Measurements from ENCODE around the gene OR6C76. TPM values are rescaled to one million over a fixed set of nuclear protein-coding genes. Genes with fewer than 3 reads are reported as not detected.

OR6C76 gene
- total RNA-seq: not detected in 2 replicates

DNA sequence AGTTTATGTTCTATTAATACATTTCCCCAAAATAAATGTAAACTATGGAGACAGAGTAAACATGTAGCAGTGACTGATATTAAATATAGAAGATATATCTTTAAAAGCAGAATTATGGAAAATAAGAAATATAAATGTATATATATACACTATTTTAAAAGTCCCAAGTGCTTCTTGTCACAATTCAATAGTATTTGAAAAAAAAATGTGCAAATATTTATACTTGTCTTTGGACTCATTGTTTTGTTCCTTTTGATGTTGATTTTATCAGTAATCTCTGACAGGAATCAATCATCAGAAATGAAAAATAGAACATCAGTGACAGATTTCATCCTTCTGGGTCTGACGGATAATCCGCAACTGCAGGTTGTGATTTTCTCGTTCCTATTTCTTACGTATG lies at the start of gene OR6C76:
OR6C76 (plus strand) TSS at position 301 of the 400 bp plus-strand sequence; CDS start at position 301, 0 bp downstream.
- no peak for DNase-seq
- no peak within 1 kb of the TSS for H3K27ac Mint-ChIP-seq
- no peaks in the 10 kb centered on the region for H3K36me3 Mint-ChIP-seq (ENCODE audit: low read depth)
- H3K4me1 Mint-ChIP-seq: no peaks in the 10 kb centered on the region
- intact Hi-C loops (cut with micrococcal nuclease): no loop called here
- ChIA-PET POLR2A (no interaction called here), CTCF (no interaction called here)
- peaks cover 8% of the 10 kb centered on the region for H3K27me3 Mint-ChIP-seq
- ATAC-seq (ENCODE audit: low read depth): no peak
- H3K9me3 Mint-ChIP-seq: no peaks in the 10 kb centered on the region
- no peak within 1 kb of the TSS for H3K4me3 Mint-ChIP-seq
- no peak for TF ChIP-seq CTCF (IDR thresholded peaks at IDR 0.05)

DNA sequence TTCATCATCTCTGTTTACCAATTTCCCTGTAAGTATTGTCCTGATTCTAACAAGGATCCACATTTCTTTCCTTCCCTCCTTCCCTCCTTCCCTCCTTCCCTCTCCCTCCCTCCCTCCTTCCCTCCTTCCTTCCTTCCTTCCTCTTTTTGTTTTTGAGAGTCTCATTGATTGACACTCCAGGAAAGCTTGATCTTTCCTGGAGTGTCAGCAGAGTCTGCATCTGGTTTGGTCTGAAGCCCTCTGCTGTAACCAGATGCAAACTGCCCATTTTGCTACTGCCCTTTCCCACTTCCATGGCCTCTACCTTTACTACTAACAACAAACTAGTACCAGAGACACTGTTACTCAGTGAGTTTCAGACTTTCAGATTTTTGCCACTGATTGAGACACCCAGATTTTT lies 40.2 kb upstream of the OR6C76 start:
- POLR2A ChIA-PET: no interaction called here
- no peak for ATAC-seq (ENCODE audit: low read depth)

DNA sequence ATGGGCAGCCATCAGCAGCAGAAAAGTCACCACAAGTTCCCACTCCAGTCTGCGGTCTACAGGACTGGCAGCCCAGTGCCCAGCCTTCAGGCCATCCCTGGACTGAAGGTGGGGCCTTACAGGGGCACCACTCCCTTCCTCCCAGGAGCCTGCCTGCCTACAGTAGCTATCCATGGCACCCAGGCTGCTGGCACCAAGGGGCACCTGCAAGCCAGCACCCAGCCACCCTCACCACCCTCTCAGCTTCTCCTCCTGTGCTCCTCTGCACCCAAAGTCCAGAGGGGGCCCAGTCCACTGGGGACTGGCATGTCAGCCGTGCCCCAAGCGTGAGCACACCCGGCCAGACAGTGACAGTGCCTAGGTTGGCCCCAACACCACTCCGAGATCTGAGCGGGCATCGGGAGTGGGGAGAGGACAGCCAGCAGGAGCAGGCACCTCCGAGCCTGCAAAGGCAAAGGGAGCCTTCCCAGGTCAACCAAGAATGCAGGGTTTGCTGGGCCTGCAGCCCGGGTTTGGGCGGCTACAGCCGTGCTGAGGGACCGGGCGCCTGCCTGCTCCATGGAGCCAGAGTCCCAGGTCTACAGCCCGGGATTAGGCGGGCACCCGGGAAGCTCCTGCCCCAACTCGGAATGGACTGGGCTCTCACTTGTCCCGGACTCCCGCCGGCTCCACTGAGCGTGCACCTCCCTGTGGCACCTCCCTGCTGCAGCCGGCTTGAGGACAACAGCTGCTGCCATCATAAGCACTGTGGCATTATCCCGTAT lies 33.8 kb upstream of the OR6C76 start:
- no peak for TF ChIP-seq CTCF (IDR thresholded peaks at IDR 0.05)
- Mint-ChIP-seq H3K36me3 (ENCODE audit: low read depth) (no peaks in the 10 kb centered on the region), H3K4me3 (no peak overlapping the region), H3K27ac (no peak overlapping the region), H3K9me3 (no peaks in the 10 kb centered on the region), H3K27me3 (peaks cover 5% of the 10 kb centered on the region), H3K4me1 (no peaks in the 10 kb centered on the region)
- intact Hi-C loops (cut with micrococcal nuclease): no loop called here
- ChIA-PET CTCF (no interaction called here), POLR2A (no interaction called here)
- DNase-seq (no peak), ATAC-seq (ENCODE audit: low read depth) (no peak)

More for the DNA sequence above, 40.2 kb upstream of the OR6C76 start:
- H3K27me3 Mint-ChIP-seq: no peaks in the 10 kb centered on the region
- no peaks in the 10 kb centered on the region for H3K9me3 Mint-ChIP-seq
- TF ChIP-seq CTCF (IDR thresholded peaks at IDR 0.05): no peak
- DNase-seq: no peak
- H3K36me3 Mint-ChIP-seq (ENCODE audit: low read depth): no peaks in the 10 kb centered on the region
- intact Hi-C loops (cut with micrococcal nuclease): no loop called here
- H3K4me3 Mint-ChIP-seq: no peak overlapping the region
- no peak overlapping the region for H3K27ac Mint-ChIP-seq
- H3K4me1 Mint-ChIP-seq: no peaks in the 10 kb centered on the region
- CTCF ChIA-PET: no interaction called here

DNA sequence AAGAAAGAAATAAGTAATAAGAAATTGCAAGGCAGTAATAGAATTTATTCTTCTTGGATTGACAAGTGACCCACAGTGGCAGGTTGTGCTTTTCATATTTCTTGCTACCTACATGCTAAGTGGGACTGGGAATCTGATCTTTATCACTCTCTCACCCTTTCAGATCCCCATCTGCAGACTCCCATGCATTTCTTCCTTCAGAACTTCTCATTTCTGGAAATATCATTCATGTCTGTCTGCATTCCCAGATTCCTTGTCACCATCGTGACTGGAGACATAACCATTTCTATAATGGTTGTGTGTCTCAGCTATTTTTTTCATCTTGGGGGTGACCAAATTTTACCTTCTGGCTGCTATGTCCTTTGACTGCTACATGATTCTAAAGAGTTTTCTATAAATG lies 29.7 kb upstream of the OR6C76 start:
- no peak for DNase-seq
- CTCF ChIA-PET: no interaction called here
- Mint-ChIP-seq H3K36me3 (ENCODE audit: low read depth) (no peaks in the 10 kb centered on the region), H3K4me1 (no peaks in the 10 kb centered on the region), H3K27ac (no peak overlapping the region), H3K4me3 (no peak overlapping the region), H3K27me3 (peaks cover 5% of the 10 kb centered on the region), H3K9me3 (no peaks in the 10 kb centered on the region)
- POLR2A ChIA-PET: no interaction called here
- no peak for ATAC-seq (ENCODE audit: low read depth)
- intact Hi-C loops (cut with micrococcal nuclease): no loop called here
- TF ChIP-seq CTCF (IDR thresholded peaks at IDR 0.05): no peak

DNA sequence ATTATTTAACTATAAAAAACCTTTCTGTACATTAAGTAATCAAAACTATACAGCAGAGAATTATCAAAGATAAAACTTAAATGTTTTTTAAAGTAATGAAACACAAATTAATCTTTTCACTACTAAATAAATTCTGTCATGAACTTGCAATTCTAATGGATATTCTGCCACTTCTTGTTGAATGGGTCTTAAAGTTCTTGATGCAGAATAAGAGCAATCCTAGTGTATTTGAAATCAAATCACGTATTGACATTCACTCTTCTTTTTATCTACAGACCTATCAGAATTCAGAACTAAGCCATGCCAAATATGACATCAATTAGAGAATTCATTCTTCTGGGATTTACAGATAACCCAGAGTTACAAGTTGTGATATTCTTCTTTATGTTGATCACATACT lies 25.8 kb upstream of the OR6C76 start, which contains the start of gene OR6C65:
OR6C65 (plus strand) TSS at position 301 of the 400 bp plus-strand sequence; CDS start at position 301, 0 bp downstream.
- ChIA-PET CTCF (no interaction called here), POLR2A (no interaction called here)
- TF ChIP-seq CTCF (IDR thresholded peaks at IDR 0.05): no peak
- no peak for ATAC-seq (ENCODE audit: low read depth)
- Mint-ChIP-seq H3K9me3 (peaks cover 2% of the 10 kb centered on the region), H3K4me3 (no peak within 1 kb of the TSS), H3K4me1 (no peaks in the 10 kb centered on the region), H3K36me3 (ENCODE audit: low read depth) (no peaks in the 10 kb centered on the region), H3K27ac (no peak within 1 kb of the TSS), H3K27me3 (no peaks in the 10 kb centered on the region)
- intact Hi-C loops (cut with micrococcal nuclease): no loop called here
- DNase-seq: no peak
